TTC549 (cell line): ENCODE results near the gene UGT8.
"Not testable (repeated sequence)": the region's sequence is repeated elsewhere in the genome, so short reads cannot be mapped to it uniquely, and the experiment has no call there.

ENCODE experiments used
- FAIRE-seq: peaks from 2 replicates; lab custom pipeline; 2012; peaks lifted over from hg19 to GRCh38; lab: Jason Lieb, UNC

The UGT8 gene

GRCh38 chr4:114598191-114599121 is at the start of gene UGT8:
Gene UGT8 (plus strand): TSS chr4:114598807. CDS start chr4:114622881, 24,074 bp downstream.
- no peak for FAIRE-seq

GRCh38 chr4:114549638-114550037 is 49.0 kb upstream of the UGT8 start:
- no peak for FAIRE-seq

- no peak for FAIRE-seq
These were observed 40.1 kb upstream of the UGT8 start for GRCh38 chr4:114558446-114559020.

GRCh38 chr4:114561590-114561989 is 37.0 kb upstream of the UGT8 start:
- FAIRE-seq = no peak

GRCh38 chr4:114562176-114562904 is 36.3 kb upstream of the UGT8 start:
- FAIRE-seq = no peak

GRCh38 chr4:114563536-114564315 is 34.9 kb upstream of the UGT8 start:
- no peak for FAIRE-seq

- no peak for FAIRE-seq
These were observed 21.2 kb upstream of the UGT8 start for GRCh38 chr4:114577386-114577785.

- FAIRE-seq = no peak
These were observed 16.0 kb upstream of the UGT8 start for GRCh38 chr4:114582621-114583020.

GRCh38 chr4:114588305-114588704 is 10.3 kb upstream of the UGT8 start:
- FAIRE-seq = no peak

GRCh38 chr4:114590360-114590759 is 8.2 kb upstream of the UGT8 start:
- not testable (repeated sequence) for FAIRE-seq

- no peak for FAIRE-seq
These were observed 5.1 kb upstream of the UGT8 start for GRCh38 chr4:114593526-114593925.

GRCh38 chr4:114595207-114595606 is 3.4 kb upstream of the UGT8 start:
- FAIRE-seq = no peak

- FAIRE-seq = no peak
These were observed 2.7 kb upstream of the UGT8 start for GRCh38 chr4:114595921-114596320.

GRCh38 chr4:114597410-114598115 is 1.0 kb upstream of the UGT8 start:
- FAIRE-seq = no peak

- FAIRE-seq = no peak
These were observed 760 bp downstream of the UGT8 start for GRCh38 chr4:114599231-114599902.

GRCh38 chr4:114599903-114600552 is 1.4 kb downstream of the UGT8 start:
- FAIRE-seq = no peak

- no peak for FAIRE-seq
These were observed 2.1 kb downstream of the UGT8 start for GRCh38 chr4:114600672-114601071.

GRCh38 chr4:114601304-114602052 is 2.9 kb downstream of the UGT8 start:
- FAIRE-seq = no peak

- FAIRE-seq = no peak
These were observed 4.9 kb downstream of the UGT8 start for GRCh38 chr4:114603497-114603896.

- no peak for FAIRE-seq
These were observed 7.6 kb downstream of the UGT8 start for GRCh38 chr4:114606245-114606644.
